Liver (tissue), 3 donors: ENCODE data around the gene DAPK2.

Source experiments
- GABPA ChIP-seq, 2 donors: IDR thresholded peaks in 1 of 2; conservative IDR thresholded peaks in 1 of 2; 2 replicates each; pipeline ENCODE4 v1.6.1; 2016; ENCODE audit warnings: antibody characterized with exemption in 2 of 2, mild to moderate bottlenecking in 1 of 2, moderate library complexity in 1 of 2
- HNF4G ChIP-seq: IDR thresholded peaks from 2 replicates; pipeline ENCODE4 v1.6.1; 2016; ENCODE audit warnings: antibody characterized with exemption
- JUND ChIP-seq, 2 donors: IDR thresholded peaks; 2 replicates each; pipeline ENCODE4 v1.6.1; 2016; ENCODE audit warnings: antibody characterized with exemption in 2 of 2
- SP1 ChIP-seq: IDR thresholded peaks from 2 replicates; pipeline ENCODE4 v1.6.1; 2018; ENCODE audit warnings: antibody characterized with exemption, mild to moderate bottlenecking
- TF ChIP-seq, protein P1 (sequence below): fragments of 150-350 bp; IDR thresholded peaks from 2 replicates; pipeline ENCODE4 v1.5.1; 2017; ENCODE audit warnings: improper control_type of control experiment, low read depth, low read length; ENCODE audit not compliant: missing input control
- donor health status: healthy.
- donor health status: healthy.

DNA sequence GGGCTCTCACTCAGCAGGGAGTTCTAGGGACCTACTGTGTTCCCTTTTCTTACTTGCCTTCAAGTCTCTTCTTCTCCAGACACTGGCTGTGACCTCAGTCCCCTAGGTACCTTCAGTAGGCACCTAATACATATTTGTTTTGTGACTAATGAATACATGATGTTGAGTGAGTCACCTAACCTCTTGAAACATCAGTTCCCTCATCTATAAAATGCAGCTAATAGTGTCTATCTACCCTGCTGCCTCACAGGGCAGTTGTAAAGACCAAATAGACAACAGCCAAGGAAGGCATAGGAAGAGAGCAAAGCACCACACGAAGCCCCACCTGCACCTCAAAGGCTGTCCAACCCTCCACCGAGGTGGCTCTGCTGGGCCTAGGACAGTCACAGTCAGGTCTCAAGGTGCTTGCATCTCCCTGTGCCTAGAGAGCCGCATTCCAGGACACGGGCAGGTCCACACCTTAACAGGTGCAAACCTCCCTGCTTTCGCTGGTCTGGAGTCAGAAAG lies 29.1 kb downstream of the DAPK2 start:
- TF ChIP-seq, protein P1, sequence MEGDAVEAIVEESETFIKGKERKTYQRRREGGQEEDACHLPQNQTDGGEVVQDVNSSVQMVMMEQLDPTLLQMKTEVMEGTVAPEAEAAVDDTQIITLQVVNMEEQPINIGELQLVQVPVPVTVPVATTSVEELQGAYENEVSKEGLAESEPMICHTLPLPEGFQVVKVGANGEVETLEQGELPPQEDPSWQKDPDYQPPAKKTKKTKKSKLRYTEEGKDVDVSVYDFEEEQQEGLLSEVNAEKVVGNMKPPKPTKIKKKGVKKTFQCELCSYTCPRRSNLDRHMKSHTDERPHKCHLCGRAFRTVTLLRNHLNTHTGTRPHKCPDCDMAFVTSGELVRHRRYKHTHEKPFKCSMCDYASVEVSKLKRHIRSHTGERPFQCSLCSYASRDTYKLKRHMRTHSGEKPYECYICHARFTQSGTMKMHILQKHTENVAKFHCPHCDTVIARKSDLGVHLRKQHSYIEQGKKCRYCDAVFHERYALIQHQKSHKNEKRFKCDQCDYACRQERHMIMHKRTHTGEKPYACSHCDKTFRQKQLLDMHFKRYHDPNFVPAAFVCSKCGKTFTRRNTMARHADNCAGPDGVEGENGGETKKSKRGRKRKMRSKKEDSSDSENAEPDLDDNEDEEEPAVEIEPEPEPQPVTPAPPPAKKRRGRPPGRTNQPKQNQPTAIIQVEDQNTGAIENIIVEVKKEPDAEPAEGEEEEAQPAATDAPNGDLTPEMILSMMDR, result no peak
- no peak for TF ChIP-seq SP1
- TF ChIP-seq HNF4G, result no peak
- peak in 1 of 2 donors; percentile 36 for TF ChIP-seq JUND (IDR thresholded peaks at IDR 0.05)
- TF ChIP-seq GABPA (IDR thresholded peaks at IDR 0.05 in 1 of 2, conservative IDR thresholded peaks at IDR 0.05 in 1 of 2), result no peak
